ENCODE data around the gene JPH4.

DNA sequence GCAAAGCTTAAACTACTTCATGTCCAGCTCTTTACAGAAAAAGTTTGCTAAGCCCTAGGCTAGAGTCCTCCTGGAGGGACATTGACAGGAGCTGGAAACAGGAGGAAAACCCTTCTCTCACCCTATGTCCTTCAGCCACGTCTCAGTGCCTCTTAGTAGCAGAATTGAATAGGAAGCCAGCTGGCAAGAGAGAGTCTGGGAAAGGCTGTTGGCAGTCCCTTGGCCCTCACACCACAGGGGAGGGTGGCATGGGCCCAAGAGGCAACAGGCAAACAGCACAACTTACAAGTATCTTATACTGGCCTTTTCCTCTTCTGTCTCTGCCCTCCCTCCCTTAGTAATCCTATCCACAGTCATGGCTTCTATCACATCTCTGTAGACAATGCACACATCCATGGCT lies 29.9 kb upstream of the JPH4 start:
- TF ChIP-seq POLR2A (IDR thresholded peaks at IDR 0.05; ENCODE audit: low read depth, low read length) (no peak), JUN (IDR thresholded peaks at IDR 0.05; ENCODE audit: borderline replicate concordance, insufficient read depth, insufficient read length, low read depth) (no peak), POLR2AphosphoS5 (IDR thresholded peaks at IDR 0.05; ENCODE audit: insufficient read depth, low read depth, low read length) (no peak), GATA2 (IDR thresholded peaks at IDR 0.05; ENCODE audit: insufficient read depth, insufficient read length, low read depth, low read length) (no peak), EZH2 (IDR thresholded peaks at IDR 0.05; ENCODE audit: borderline replicate concordance, low read depth, low read length, severe bottlenecking) (no peak), FOS (IDR thresholded peaks at IDR 0.05; ENCODE audit: borderline replicate concordance, insufficient read depth, low read length) (no peak), MYC (IDR thresholded peaks at IDR 0.05; ENCODE audit: low read depth, low read length) (no peak)
- TF ChIP-seq, protein P1, sequence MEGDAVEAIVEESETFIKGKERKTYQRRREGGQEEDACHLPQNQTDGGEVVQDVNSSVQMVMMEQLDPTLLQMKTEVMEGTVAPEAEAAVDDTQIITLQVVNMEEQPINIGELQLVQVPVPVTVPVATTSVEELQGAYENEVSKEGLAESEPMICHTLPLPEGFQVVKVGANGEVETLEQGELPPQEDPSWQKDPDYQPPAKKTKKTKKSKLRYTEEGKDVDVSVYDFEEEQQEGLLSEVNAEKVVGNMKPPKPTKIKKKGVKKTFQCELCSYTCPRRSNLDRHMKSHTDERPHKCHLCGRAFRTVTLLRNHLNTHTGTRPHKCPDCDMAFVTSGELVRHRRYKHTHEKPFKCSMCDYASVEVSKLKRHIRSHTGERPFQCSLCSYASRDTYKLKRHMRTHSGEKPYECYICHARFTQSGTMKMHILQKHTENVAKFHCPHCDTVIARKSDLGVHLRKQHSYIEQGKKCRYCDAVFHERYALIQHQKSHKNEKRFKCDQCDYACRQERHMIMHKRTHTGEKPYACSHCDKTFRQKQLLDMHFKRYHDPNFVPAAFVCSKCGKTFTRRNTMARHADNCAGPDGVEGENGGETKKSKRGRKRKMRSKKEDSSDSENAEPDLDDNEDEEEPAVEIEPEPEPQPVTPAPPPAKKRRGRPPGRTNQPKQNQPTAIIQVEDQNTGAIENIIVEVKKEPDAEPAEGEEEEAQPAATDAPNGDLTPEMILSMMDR (IDR thresholded peaks at IDR 0.05; ENCODE audit: extremely low read depth in 1 of 2, insufficient read depth in 1 of 2, low read depth in 1 of 2, low read length in 2 of 2), result no peak
- TF ChIP-seq, protein P2, sequence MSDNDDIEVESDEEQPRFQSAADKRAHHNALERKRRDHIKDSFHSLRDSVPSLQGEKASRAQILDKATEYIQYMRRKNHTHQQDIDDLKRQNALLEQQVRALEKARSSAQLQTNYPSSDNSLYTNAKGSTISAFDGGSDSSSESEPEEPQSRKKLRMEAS (IDR thresholded peaks at IDR 0.05; ENCODE audit: insufficient read depth, insufficient read length), result no peak
